ENCODE measurements around the gene DYNLRB1. TPM values are rescaled to one million over a fixed set of nuclear protein-coding genes. Genes with fewer than 3 reads are reported as not detected.

Gene DYNLRB1
- total and polyA plus RNA-seq, 2 experiments from 2014 or later = 103 to 224 TPM

- no peaks in the 10 kb centered on the region for H3K27me3 ChIP-seq
- no peaks in the 10 kb centered on the region for H3K9me2 ChIP-seq (replicated peaks; ENCODE audit: insufficient read depth)
- H3K36me3 ChIP-seq (replicated peaks; ENCODE audit: insufficient read depth, low read depth) = no peaks in the 10 kb centered on the region
- H4K20me1 ChIP-seq (ENCODE audit: insufficient read depth, poor library complexity, severe bottlenecking) = no peaks in the 10 kb centered on the region
- no peak overlapping the region for H3K27ac ChIP-seq
- H3K79me2 ChIP-seq = no peaks in the 10 kb centered on the region
- H3K9me3 ChIP-seq (ENCODE audit: low read depth) = no peaks in the 10 kb centered on the region
- H3K4me3 ChIP-seq = no peak overlapping the region
- 98% methylated on average over 6 of the region's 6 CpGs for WGBS (ENCODE audit: low lambda C conversion rate, missing lambda C conversion rate)
- no peaks in the 10 kb centered on the region for H3K4me1 ChIP-seq (ENCODE audit: insufficient read depth)
- H3K4me2 ChIP-seq = no peak overlapping the region
- no peak for DNase-seq (ENCODE audit: low spot score)
- TF ChIP-seq EZH2phosphoT487 (IDR thresholded peaks at IDR 0.05; ENCODE audit: low read depth, severe bottlenecking, unreplicated experiment) (no peak), EZH2 (IDR thresholded peaks at IDR 0.05; ENCODE audit: borderline replicate concordance) (no peak), CTCF (IDR thresholded peaks at IDR 0.05; ENCODE audit: poor library complexity) (no peak)
- no peak overlapping the region for H2AFZ ChIP-seq
These were observed 26.2 kb downstream of the DYNLRB1 start for GRCh38 chr20:34542439-34542838.

GRCh38 chr20:34543463-34544056 lies 27.3 kb downstream of the DYNLRB1 start:
- DNase-seq (ENCODE audit: low spot score) = no peak
- no peak overlapping the region for H3K4me3 ChIP-seq
- H3K36me3 ChIP-seq (replicated peaks; ENCODE audit: insufficient read depth, low read depth) = no peaks in the 10 kb centered on the region
- no peaks in the 10 kb centered on the region for H3K79me2 ChIP-seq
- H3K27ac ChIP-seq = no peak overlapping the region
- no peaks in the 10 kb centered on the region for H4K20me1 ChIP-seq (ENCODE audit: insufficient read depth, poor library complexity, severe bottlenecking)
- H3K4me1 ChIP-seq (ENCODE audit: insufficient read depth) = no peaks in the 10 kb centered on the region
- no peak overlapping the region for H2AFZ ChIP-seq
- no peaks in the 10 kb centered on the region for H3K27me3 ChIP-seq
- WGBS (ENCODE audit: low lambda C conversion rate, missing lambda C conversion rate) = 62% methylated on average over 12 of the region's 12 CpGs
- no peak overlapping the region for H3K4me2 ChIP-seq
- no peaks in the 10 kb centered on the region for H3K9me3 ChIP-seq (ENCODE audit: low read depth)
- TF ChIP-seq EZH2 (IDR thresholded peaks at IDR 0.05; ENCODE audit: borderline replicate concordance) = no peak
- H3K9me2 ChIP-seq (replicated peaks; ENCODE audit: insufficient read depth) = no peaks in the 10 kb centered on the region

GRCh38 chr20:34544109-34544796 lies 28.0 kb downstream of the DYNLRB1 start:
- H3K27ac ChIP-seq = no peak overlapping the region
- H3K36me3 ChIP-seq (replicated peaks; ENCODE audit: insufficient read depth, low read depth) = no peaks in the 10 kb centered on the region
- no peak for DNase-seq (ENCODE audit: low spot score)
- H3K4me3 ChIP-seq = no peak overlapping the region
- H3K27me3 ChIP-seq = no peaks in the 10 kb centered on the region
- no peaks in the 10 kb centered on the region for H3K9me2 ChIP-seq (replicated peaks; ENCODE audit: insufficient read depth)
- no peaks in the 10 kb centered on the region for H3K79me2 ChIP-seq
- peak overlapping the region; percentile 68 for H3K4me2 ChIP-seq
- 34% methylated on average over 19 of the region's 19 CpGs for WGBS (ENCODE audit: low lambda C conversion rate, missing lambda C conversion rate)
- no peaks in the 10 kb centered on the region for H3K9me3 ChIP-seq (ENCODE audit: low read depth)
- no peak overlapping the region for H2AFZ ChIP-seq
- TF ChIP-seq CTCF (IDR thresholded peaks at IDR 0.05; ENCODE audit: poor library complexity) (no peak), EZH2phosphoT487 (IDR thresholded peaks at IDR 0.05; ENCODE audit: low read depth, severe bottlenecking, unreplicated experiment) (no peak), EZH2 (IDR thresholded peaks at IDR 0.05; ENCODE audit: borderline replicate concordance) (no peak)
- H3K4me1 ChIP-seq (ENCODE audit: insufficient read depth) = no peaks in the 10 kb centered on the region
- no peaks in the 10 kb centered on the region for H4K20me1 ChIP-seq (ENCODE audit: insufficient read depth, poor library complexity, severe bottlenecking)

- WGBS (ENCODE audit: low lambda C conversion rate, missing lambda C conversion rate) = 84% methylated on average over 11 of the region's 11 CpGs
- no peak overlapping the region for H3K4me3 ChIP-seq
These were observed 30.5 kb downstream of the DYNLRB1 start for GRCh38 chr20:34546751-34547181.

More at GRCh38 chr20:34546751-34547181, 30.5 kb downstream of the DYNLRB1 start:
- H3K79me2 ChIP-seq = no peaks in the 10 kb centered on the region
- no peaks in the 10 kb centered on the region for H4K20me1 ChIP-seq (ENCODE audit: insufficient read depth, poor library complexity, severe bottlenecking)
- H3K9me2 ChIP-seq (replicated peaks; ENCODE audit: insufficient read depth) = no peaks in the 10 kb centered on the region
- H3K36me3 ChIP-seq (replicated peaks; ENCODE audit: insufficient read depth, low read depth) = no peaks in the 10 kb centered on the region
- no peak for DNase-seq (ENCODE audit: low spot score)
- no peaks in the 10 kb centered on the region for H3K9me3 ChIP-seq (ENCODE audit: low read depth)
- no peaks in the 10 kb centered on the region for H3K27me3 ChIP-seq
- H3K4me1 ChIP-seq (ENCODE audit: insufficient read depth) = no peaks in the 10 kb centered on the region
- H3K4me2 ChIP-seq = no peak overlapping the region
- no peak for TF ChIP-seq EZH2 (IDR thresholded peaks at IDR 0.05; ENCODE audit: borderline replicate concordance)
- TF ChIP-seq CTCF (IDR thresholded peaks at IDR 0.05; ENCODE audit: poor library complexity) = no peak
- TF ChIP-seq EZH2phosphoT487 (IDR thresholded peaks at IDR 0.05; ENCODE audit: low read depth, severe bottlenecking, unreplicated experiment) = no peak
- no peak overlapping the region for H2AFZ ChIP-seq
- H3K27ac ChIP-seq = no peak overlapping the region

Data from hepatocyte (in vitro differentiated cells).